Astrocyte (in vitro differentiated cells and primary cell): ENCODE measurements around the gene TOMM70.

ENCODE experiments used
- CTCF ChIP-seq: IDR thresholded peaks from 2 replicates; pipeline ENCODE4 v1.5.1; 2011; ENCODE audit warnings: low read depth, mild to moderate bottlenecking, inconsistent platforms, low read length, moderate library complexity; ENCODE audit not compliant: insufficient read depth
- EZH2 ChIP-seq: IDR thresholded peaks from 2 replicates; pipeline ENCODE4 v1.6.1; 2012; ENCODE audit warnings: mild to moderate bottlenecking, low read length, inconsistent platforms; ENCODE audit not compliant: insufficient read depth

- TF ChIP-seq CTCF: no peak
- no peak for TF ChIP-seq EZH2
These were observed 7.2 kb upstream of the TOMM70 start for GRCh38 chr3:100407977-100408532.
